HepG2 (cell line): ENCODE data around the gene COL27A1. TPM values are rescaled to one million over a fixed set of nuclear protein-coding genes. Genes with fewer than 3 reads are reported as not detected.

Experiments used
- ATAC-seq: fragments of 200-7000 bp; cut with Tn5 transposase; 3 replicates; pipeline ENCODE4 v1.9.1; 2020; ENCODE audit warnings: mild to moderate bottlenecking, moderate library complexity
- BruUV-seq: library from RNA; stranded (reverse); fragments of 400-500 nt; replicated peaks from 2 replicates; lab custom pipeline; 2021; lab: Mats Ljungman, UMichigan
- CTCF ChIA-PET: fragments of 300-600 bp; formaldehyde crosslinking; extraction: SDS; loops from one replicate; lab custom pipeline; 2021; ENCODE audit warnings: low total read pairs, inconsistent platforms, low intra/inter-chr PET ratio; lab: Yijun Ruan, JAX
- POLR2A ChIA-PET: fragments of 350-600 bp; sonication (Branson Sonifier 250); formaldehyde crosslinking; loops from one replicate; lab custom pipeline; 2020; ENCODE audit warnings: antibody characterized with exemption, inconsistent platforms; lab: Yijun Ruan, JAX
- DNase-seq: peaks from one replicate; pipeline ENCODE4 v3.0.0-alpha.2; 2015; ENCODE audit warnings: low spot score
- FAIRE-seq: peaks from 3 replicates; lab custom pipeline; 2011; peaks lifted over from hg19 to GRCh38; lab: Jason Lieb, UNC
- H2AFZ ChIP-seq: one replicate; pipeline ENCODE4 v1.6.1; 2011; ENCODE audit warnings: low read length, inconsistent platforms
- H3K27ac ChIP-seq: fragments of 300-600 bp; 3 replicates; pipeline ENCODE4 v1.8.0; 2011; ENCODE audit warnings: mixed run types, mild to moderate bottlenecking, mixed read lengths, low read length, inconsistent platforms; ENCODE audit not compliant: insufficient read depth; ENCODE audit errors: extremely low read length
- H3K27me3 ChIP-seq, 2 experiments: fragments of 200-600 bp in 1 of 2; 2 replicates in 1 of 2; 3 replicates in 1 of 2; pipeline versions ENCODE4 v1.6.0 to v1.8.0; 2011; ENCODE audit warnings: low read length in 2 of 2, mild to moderate bottlenecking in 2 of 2, moderate library complexity in 2 of 2, inconsistent platforms in 1 of 2; ENCODE audit not compliant: insufficient read depth in 2 of 2, control insufficient read depth in 1 of 2
- H3K36me3 ChIP-seq, 2 experiments: fragments of 200-600 bp in 1 of 2; replicated peaks in 1 of 2; 2 replicates in 1 of 2; 3 replicates in 1 of 2; pipeline versions ENCODE4 v1.5.1 to v1.8.0; 2011; ENCODE audit warnings: low read length in 2 of 2, inconsistent platforms in 1 of 2; ENCODE audit not compliant: insufficient read depth in 2 of 2, control insufficient read depth in 1 of 2
- H3K4me1 ChIP-seq: 2 replicates; pipeline ENCODE4 v1.5.1; 2012; ENCODE audit warnings: low read length, inconsistent platforms; ENCODE audit not compliant: insufficient read depth
- H3K4me2 ChIP-seq: 2 replicates; pipeline ENCODE4 v1.6.0; 2011; ENCODE audit warnings: low read depth, low read length, inconsistent platforms
- H3K4me3 ChIP-seq, 3 experiments: fragments of 200-600 bp in 1 of 3; sonication (generic), shearing (Covaris generic) in 1 of 3; replicated peaks in 1 of 3; 2 replicates each; pipeline ENCODE4 v1.5.1; 2011 to 2016; ENCODE audit warnings: low read length in 3 of 3, inconsistent platforms in 2 of 3, low read depth in 2 of 3, mild to moderate bottlenecking in 2 of 3, control low read depth in 1 of 3, mixed read lengths in 1 of 3; ENCODE audit not compliant: insufficient read depth in 1 of 3
- H3K79me2 ChIP-seq: one replicate; pipeline ENCODE4 v1.6.1; 2011; ENCODE audit warnings: low read length, inconsistent platforms; ENCODE audit not compliant: insufficient read depth
- H3K9ac ChIP-seq: 2 replicates; pipeline ENCODE4 v1.6.0; 2011; ENCODE audit warnings: mild to moderate bottlenecking, low read depth, low read length, inconsistent platforms; ENCODE audit not compliant: insufficient read depth
- H3K9me3 ChIP-seq: 2 replicates; pipeline ENCODE4 v1.5.1; 2012; ENCODE audit warnings: mild to moderate bottlenecking, low read length
- H4K20me1 ChIP-seq: 2 replicates; pipeline ENCODE4 v1.6.0; 2011; ENCODE audit warnings: inconsistent platforms, mild to moderate bottlenecking, low read length, moderate library complexity; ENCODE audit not compliant: insufficient read depth
- AGO2 ChIP-seq: fragments of 200-400 bp; formaldehyde crosslinking; optimal IDR thresholded peaks from 2 replicates; pipeline ENCODE3; 2017; ENCODE audit warnings: mild to moderate bottlenecking, low read depth, low read length, moderate library complexity
- POLR2G ChIP-seq: fragments of 200-400 bp; formaldehyde crosslinking; IDR thresholded peaks from 2 replicates; pipeline ENCODE4 v1.6.1; 2018; ENCODE audit warnings: mild to moderate bottlenecking, low read depth, low read length, moderate library complexity
- TOE1 ChIP-seq: sonication (generic); formaldehyde crosslinking; IDR thresholded peaks from 2 replicates; pipeline ENCODE4 v1.4.0; 2020; ENCODE audit warnings: mild to moderate bottlenecking, missing genetic modification reagents
- TSC22D2 ChIP-seq: sonication (generic); formaldehyde crosslinking; IDR thresholded peaks from 2 replicates; pipeline ENCODE4 v1.5.1; 2020; ENCODE audit warnings: missing genetic modification reagents, mild to moderate bottlenecking, borderline replicate concordance
- ZNF296 ChIP-seq: sonication (generic); formaldehyde crosslinking; conservative IDR thresholded peaks from 2 replicates; pipeline ENCODE4 v1.5.0; 2020; ENCODE audit warnings: mild to moderate bottlenecking, missing genetic modification reagents
- ZNF629 ChIP-seq: sonication (generic); formaldehyde crosslinking; conservative IDR thresholded peaks from 2 replicates; pipeline ENCODE4 v1.5.0; 2020; ENCODE audit warnings: missing genetic modification reagents
- WGBS: methylation state at CpG from one replicate; pipeline ENCODE4 v1.1.6; 2017; ENCODE audit warnings: low lambda C conversion rate; 5-methylcytosine and 5-hydroxymethylcytosine counted together
- in situ Hi-C: cut with HindIII; loops from 2 replicates; pipeline ENCODE4 v1.10.0; 2017; ENCODE audit warnings: low pct_unique_long_range_greater_than_20kb; ENCODE audit not compliant: extremely low pct_ligation_motif_present
- intact Hi-C: fragments of 100-400 bp; cut with micrococcal nuclease; formaldehyde crosslinking; loops from one replicate; pipeline ENCODE4 v1.10.0; 2022; ENCODE audit not compliant: unreplicated experiment
- polyA plus RNA-seq, 8 experiments: library from polyadenylated mRNA; depleted of rRNA in 3 of 8; stranded (reverse) in 7 of 8; unstranded in 1 of 8; fragments of >200 nt; fragmentation: Illumina TruSeq in 4 of 8; extraction: Trizol in 4 of 8; gene quantifications; 2 replicates each; pipeline versions ENCODE4 v1.2.1 to v1.2.3, GENCODE V29; 2011 to 2016; ENCODE audit warnings: low read depth in 4 of 8, missing spikeins in 1 of 8, mixed read lengths in 1 of 8; ENCODE audit not compliant: insufficient read depth in 1 of 8
- total RNA-seq, 5 experiments: library from RNA; depleted of rRNA; stranded (reverse); fragments of >200 nt; fragmentation: Illumina TruSeq; extraction: Trizol; gene quantifications; 2 replicates each; pipeline ENCODE4 v1.2.3, GENCODE V29; 2016; ENCODE audit warnings: low read depth in 1 of 5
- TF ChIP-seq, protein P1 (sequence below): sonication (generic); formaldehyde crosslinking; conservative IDR thresholded peaks from 2 replicates; pipeline ENCODE4 v1.8.0; 2022; ENCODE audit warnings: missing genetic modification reagents
- TF ChIP-seq, protein P2 (sequence below): sonication (generic); formaldehyde crosslinking; IDR thresholded peaks from 2 replicates; pipeline ENCODE4 v1.4.0; 2020; ENCODE audit warnings: missing genetic modification reagents

Gene COL27A1
- total and polyA plus RNA-seq, 2 of the 13 experiments (the other 11 are each of a cell fraction or from before 2014, with no cell fraction given) = 71.3 to 89.1 TPM

DNA sequence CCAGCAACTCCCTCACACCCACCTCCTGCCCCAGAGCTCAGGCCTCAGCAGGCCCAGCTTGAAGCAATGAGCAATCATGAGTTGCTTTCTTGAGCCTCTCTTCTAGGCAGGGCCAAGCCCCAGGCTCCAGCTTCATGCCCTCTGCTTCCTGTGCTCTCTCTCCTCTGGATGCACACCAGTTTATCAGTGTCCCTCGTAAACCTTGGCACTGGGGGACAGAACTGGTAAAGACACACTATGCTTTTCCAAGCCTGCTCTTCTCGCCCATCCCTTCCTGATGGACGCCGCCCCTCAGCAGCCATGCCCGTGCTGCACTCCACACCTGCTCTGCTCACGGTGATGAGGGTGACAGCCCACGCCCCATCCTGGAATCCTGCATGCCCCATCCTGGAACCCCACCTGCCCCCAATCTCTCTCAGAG, 118.1 kb downstream of the COL27A1 start:
- Histone ChIP-seq H3K4me3 (no peak overlapping the region), H3K36me3 (peaks cover 28 to 81% of the 10 kb centered on the region in 2 experiments), H4K20me1 (no peaks in the 10 kb centered on the region)
- intact Hi-C loops = no loop called here
- BruUV-seq = no TSS peak
- DNase-seq = no peak
- CTCF ChIA-PET = no interaction called here
- no peak for FAIRE-seq
- TF ChIP-seq, protein P1, sequence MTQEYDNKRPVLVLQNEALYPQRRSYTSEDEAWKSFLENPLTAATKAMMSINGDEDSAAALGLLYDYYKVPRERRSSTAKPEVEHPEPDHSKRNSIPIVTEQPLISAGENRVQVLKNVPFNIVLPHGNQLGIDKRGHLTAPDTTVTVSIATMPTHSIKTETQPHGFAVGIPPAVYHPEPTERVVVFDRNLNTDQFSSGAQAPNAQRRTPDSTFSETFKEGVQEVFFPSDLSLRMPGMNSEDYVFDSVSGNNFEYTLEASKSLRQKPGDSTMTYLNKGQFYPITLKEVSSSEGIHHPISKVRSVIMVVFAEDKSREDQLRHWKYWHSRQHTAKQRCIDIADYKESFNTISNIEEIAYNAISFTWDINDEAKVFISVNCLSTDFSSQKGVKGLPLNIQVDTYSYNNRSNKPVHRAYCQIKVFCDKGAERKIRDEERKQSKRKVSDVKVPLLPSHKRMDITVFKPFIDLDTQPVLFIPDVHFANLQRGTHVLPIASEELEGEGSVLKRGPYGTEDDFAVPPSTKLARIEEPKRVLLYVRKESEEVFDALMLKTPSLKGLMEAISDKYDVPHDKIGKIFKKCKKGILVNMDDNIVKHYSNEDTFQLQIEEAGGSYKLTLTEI (CRISPR knock-in tag) = no peak
- peak; percentile 78 for TF ChIP-seq AGO2
- TF ChIP-seq TOE1 (CRISPR knock-in tag) = no peak
- TF ChIP-seq TSC22D2 (CRISPR knock-in tag) = no peak
- TF ChIP-seq, all 625 proteins: peak for 1
- ATAC-seq = no peak
- Histone ChIP-seq H3K9me3 (no peaks in the 10 kb centered on the region), H3K4me2 (no peak overlapping the region), H3K27me3 (no peaks in the 10 kb centered on the region), H2AFZ (no peak overlapping the region), H3K27ac (no peak overlapping the region), H3K4me1 (peaks cover 24% of the 10 kb centered on the region), H3K9ac (no peak overlapping the region), H3K79me2 (no peaks in the 10 kb centered on the region)
- in situ Hi-C loops = no loop called here
- 97% methylated on average over 7 of the region's 7 CpGs for WGBS
- POLR2A ChIA-PET = no interaction called here

DNA sequence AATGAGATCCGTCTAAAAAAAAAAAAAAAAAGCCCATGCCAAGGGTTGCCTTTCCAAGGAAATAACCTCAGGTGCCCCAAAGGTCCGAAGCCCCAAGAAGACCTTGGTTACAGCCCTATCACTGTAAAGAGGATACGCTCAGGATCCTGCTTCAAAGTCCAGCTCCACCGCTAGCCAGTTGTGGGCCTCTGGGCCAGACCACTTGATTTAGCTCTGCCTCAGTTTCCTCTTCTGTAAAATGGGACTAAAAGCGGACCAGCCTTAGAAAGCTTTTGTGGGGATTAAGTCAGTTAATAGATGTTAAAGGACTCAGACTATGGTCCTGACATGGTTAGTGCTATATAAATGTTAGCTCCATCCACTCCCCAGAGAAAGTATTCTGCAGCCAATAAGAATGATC, 118.9 kb downstream of the COL27A1 start:
- H3K9me3 ChIP-seq = no peaks in the 10 kb centered on the region
- H3K4me3 ChIP-seq = no peak overlapping the region
- no peak overlapping the region for H3K9ac ChIP-seq
- FAIRE-seq (no peak), ATAC-seq (no peak), DNase-seq (no peak)
- H3K27me3 ChIP-seq = no peaks in the 10 kb centered on the region
- intact Hi-C loops = no loop called here
- ChIA-PET CTCF (no interaction called here), POLR2A (no interaction called here)
- peaks cover 29 to 82% of the 10 kb centered on the region in 2 experiments for H3K36me3 ChIP-seq
- H4K20me1 ChIP-seq = no peaks in the 10 kb centered on the region
- H3K4me2 ChIP-seq = no peak overlapping the region
- H3K79me2 ChIP-seq = no peaks in the 10 kb centered on the region
- 100% methylated on average over 5 of the region's 5 CpGs for WGBS
- no peak overlapping the region for H3K27ac ChIP-seq
- no peak overlapping the region for H2AFZ ChIP-seq
- no peak for TF ChIP-seq ZNF296 (CRISPR knock-in tag)
- peak; percentile 71 for TF ChIP-seq ZNF629 (CRISPR knock-in tag)
- TF ChIP-seq, protein P2, sequence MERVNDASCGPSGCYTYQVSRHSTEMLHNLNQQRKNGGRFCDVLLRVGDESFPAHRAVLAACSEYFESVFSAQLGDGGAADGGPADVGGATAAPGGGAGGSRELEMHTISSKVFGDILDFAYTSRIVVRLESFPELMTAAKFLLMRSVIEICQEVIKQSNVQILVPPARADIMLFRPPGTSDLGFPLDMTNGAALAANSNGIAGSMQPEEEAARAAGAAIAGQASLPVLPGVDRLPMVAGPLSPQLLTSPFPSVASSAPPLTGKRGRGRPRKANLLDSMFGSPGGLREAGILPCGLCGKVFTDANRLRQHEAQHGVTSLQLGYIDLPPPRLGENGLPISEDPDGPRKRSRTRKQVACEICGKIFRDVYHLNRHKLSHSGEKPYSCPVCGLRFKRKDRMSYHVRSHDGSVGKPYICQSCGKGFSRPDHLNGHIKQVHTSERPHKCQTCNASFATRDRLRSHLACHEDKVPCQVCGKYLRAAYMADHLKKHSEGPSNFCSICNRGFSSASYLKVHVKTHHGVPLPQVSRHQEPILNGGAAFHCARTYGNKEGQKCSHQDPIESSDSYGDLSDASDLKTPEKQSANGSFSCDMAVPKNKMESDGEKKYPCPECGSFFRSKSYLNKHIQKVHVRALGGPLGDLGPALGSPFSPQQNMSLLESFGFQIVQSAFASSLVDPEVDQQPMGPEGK (CRISPR knock-in tag) = no peak
- peak; percentile 27; the same call in 1 of the 2 replicates for TF ChIP-seq POLR2G
- in situ Hi-C loops = no loop called here
- peaks cover 17% of the 10 kb centered on the region for H3K4me1 ChIP-seq
- no TSS peak for BruUV-seq
